GOT3 (cell line): ENCODE results near the gene PIM1.
"Not testable (repeated sequence)": the region's sequence is repeated elsewhere in the genome, so short reads cannot be mapped to it uniquely, and the experiment has no call there.

Experiments
- DNase-seq: peaks from one replicate; lab custom pipeline; 2025; ENCODE audit warnings: mixed read lengths; lab: John Stamatoyannopoulos, UW

Gene PIM1

GRCh38 chr6:37190159-37190535, 20.2 kb downstream of the PIM1 start:
- DNase-seq = no peak

GRCh38 chr6:37192666-37193065, 22.7 kb downstream of the PIM1 start:
- DNase-seq = no peak

DNA sequence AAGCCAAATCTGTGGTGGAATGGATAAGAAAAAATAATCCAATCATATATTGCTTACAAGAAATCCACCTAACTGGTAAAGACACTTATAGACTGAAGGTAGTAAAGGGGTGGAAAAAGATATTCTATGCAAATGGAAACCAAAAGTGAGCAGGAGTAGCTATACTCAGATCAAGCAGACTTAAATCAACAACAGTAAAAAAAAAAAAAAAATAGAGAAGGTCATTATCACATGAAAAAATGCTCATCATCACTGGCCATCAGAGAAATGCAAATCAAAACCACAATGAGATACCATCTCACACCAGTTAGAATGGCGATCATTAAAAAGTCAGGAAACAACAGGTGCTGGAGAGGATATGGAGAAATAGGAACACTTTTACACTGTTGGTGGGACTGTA, 24.9 kb downstream of the PIM1 start:
- DNase-seq = not testable (repeated sequence)

GRCh38 chr6:37196451-37196850, 26.5 kb downstream of the PIM1 start:
- not testable (repeated sequence) for DNase-seq

- DNase-seq = no peak
These were observed 30.1 kb downstream of the PIM1 start for GRCh38 chr6:37200085-37200484.

GRCh38 chr6:37201726-37202125, 31.8 kb downstream of the PIM1 start:
- DNase-seq = no peak

- no peak for DNase-seq
These were observed 33.0 kb downstream of the PIM1 start for GRCh38 chr6:37202788-37203491.

DNA sequence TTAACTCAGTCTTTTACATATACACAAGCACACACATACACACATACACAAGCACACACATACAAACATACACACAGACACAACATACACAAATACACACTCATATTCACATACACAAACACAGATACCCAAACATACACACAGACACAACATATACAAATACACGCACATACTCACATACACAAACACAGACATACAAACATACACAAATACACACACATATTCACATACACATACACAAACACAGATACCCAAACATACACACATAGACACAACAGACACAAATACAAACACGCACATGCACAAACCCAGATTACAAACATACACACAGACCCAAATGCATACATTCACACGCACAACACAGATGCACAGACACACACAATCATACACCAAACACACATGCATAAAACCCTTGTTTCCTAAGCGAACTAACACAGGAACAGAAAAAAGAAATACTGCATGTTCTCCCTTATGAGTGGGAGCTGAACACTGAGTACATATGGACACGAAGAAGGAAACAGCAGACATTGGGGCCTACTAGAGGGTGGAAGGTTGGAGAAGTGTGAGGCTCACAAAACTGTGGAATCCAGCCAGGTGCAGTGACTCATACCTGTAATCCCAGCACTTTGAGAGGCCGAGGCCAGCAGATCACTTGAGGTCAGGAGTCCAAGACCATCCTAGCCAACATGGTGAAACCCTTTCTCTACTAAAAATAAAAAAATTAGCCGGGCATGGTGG, 34.2 kb downstream of the PIM1 start:
- DNase-seq = no peak

GRCh38 chr6:37205175-37205996, 35.4 kb downstream of the PIM1 start:
- no peak for DNase-seq

GRCh38 chr6:37205997-37206340, 36.0 kb downstream of the PIM1 start:
- no peak for DNase-seq

DNA sequence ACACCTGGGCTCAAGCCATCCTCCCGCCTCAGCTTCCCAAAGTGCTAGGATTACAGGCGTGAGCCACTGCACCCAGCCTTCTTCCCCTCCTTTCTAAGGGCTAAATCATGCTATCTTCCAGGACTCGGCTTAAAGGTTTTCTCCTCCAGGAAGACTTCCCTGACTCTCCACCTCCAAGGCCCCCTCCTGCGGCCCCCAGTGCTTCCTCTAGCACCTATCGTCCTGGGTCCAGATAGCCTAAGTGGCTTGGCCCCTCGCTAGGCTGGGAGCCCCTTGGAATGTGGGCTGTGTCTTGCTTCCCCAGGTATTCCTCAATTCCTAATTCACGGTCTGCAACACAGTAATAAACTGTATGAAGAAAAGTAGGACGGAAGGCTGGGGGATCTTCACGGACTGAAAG, 36.7 kb downstream of the PIM1 start:
- DNase-seq = no peak

DNA sequence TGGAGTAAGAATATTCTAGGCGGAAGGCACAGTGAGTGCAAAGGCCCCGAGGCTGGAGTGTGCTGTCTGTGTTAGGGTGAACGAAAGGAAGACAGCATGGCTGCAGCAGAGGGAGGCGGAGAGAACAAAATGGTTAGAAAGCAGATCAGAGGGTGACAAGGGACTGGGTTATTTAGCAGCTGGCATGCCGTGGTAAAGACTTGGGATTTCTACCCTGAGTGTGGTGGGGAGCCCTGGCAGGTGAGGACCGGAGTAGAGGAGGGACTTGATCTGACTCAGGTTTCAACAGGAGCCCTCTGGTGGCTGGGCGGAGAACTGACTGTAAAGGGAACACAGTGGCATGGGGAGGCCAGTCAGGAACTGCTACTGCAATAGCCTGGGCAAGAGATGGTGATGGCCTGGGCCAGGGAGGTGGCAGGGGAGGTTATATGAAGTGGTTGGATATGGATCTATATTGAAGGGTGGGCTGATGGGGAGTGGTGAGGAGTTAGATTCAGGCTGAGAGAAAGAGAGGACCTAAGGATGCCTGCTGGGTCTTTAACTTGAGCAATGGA, 38.0 kb downstream of the PIM1 start:
- peak; percentile 25 for DNase-seq

DNA sequence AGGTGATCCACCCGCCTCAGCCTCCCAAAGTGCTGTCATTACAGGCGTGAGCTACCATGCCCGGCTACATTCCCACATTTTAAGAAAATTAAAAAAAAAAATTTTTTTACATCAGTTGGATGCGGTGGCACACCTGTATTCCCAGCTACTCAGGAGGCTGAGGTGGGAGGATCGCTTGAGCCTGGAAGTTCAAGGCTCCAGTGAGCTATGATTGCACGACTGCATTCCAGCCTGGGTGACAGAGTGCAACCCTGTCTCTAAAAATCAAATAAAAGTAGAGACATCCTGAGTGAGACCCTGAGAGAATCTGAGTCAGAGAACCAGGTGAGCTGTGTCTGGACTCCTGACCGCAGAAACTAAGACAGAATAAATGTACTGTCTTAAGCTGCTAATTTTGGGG, 38.8 kb downstream of the PIM1 start:
- no peak for DNase-seq

DNA sequence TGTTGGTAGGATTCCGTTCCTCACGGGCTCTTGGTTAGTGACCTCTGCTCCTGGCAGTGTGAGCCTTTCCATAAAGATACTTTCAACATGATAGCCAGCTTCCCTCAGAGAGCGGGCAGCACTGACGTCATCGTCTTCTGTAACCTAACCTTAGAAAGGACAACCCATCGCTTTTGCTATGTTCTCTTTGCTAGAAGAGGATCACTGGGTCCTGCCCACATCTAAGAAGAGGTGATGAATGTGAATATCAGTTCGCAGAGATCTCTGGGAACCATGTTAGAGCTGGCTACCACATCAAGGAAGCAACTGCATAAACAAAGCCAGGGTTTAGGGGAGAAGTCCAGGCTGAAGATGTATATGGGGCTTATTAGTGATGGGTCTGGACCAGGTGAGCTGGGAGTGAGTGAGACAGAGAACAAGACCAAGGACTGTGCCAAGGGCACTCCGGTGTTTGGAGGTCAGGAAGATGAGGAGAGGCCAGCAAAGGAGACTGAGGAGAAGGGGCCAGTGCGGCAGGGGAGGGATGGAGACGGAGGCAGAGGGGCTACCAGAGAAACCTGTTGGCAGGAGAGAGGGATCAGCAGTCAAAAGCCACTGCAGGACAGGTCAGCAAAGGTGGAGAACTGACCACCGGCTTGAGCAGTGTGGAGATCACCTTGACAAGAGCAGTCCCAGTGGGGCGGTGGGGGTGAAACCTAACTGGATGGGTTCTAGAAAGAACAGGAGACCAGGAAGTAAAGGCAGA, 39.7 kb downstream of the PIM1 start:
- DNase-seq = no peak

- DNase-seq = peak; percentile 4
These were observed 40.5 kb downstream of the PIM1 start for GRCh38 chr6:37210313-37210968.

DNA sequence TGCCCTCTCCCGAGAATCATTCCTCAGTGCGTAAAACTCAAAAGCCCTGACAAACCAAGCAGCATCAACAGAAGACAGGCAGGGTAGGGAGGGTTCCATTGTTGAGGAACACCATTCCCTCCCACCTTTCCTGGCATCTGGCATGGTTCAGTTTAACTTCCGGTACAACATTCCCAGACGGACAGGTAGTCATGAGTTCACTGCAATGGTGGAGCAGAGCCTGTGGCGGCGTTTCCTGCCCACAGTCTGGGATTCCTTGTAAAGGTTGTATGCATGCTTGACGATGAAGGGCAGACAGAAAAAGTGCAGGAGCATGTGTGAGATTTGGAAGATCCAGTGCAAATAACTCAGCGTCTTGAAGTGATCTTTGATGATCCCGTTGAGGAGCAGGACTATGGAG, 42.3 kb downstream of the PIM1 start:
- DNase-seq = no peak

- no peak for DNase-seq
These were observed 48.1 kb downstream of the PIM1 start for GRCh38 chr6:37218061-37218460.

DNA sequence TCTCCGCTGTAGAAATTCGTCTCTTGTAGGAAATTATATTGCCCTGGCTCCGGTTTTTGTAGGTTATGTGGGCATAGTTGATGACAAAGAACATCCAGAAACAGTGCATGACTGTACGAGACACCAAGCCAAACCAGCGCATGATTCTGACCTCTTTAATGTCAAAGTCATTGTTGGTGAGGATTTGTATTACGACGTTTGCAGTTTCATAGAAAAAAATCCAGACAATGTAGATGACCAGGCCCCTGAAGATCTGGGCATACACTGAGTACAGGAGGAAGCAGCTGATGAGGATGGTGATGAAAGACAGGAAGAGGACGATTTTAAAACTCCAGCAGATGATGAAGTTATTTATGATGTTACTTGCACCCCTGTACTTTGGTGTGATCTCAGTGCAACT, 48.6 kb downstream of the PIM1 start:
- DNase-seq = no peak

GRCh38 chr6:37221585-37222124, 51.7 kb downstream of the PIM1 start:
- DNase-seq = no peak

GRCh38 chr6:37222125-37222967, 52.4 kb downstream of the PIM1 start:
- peak; percentile 46 for DNase-seq
